ENCODE data around the gene CAMTA1.

Gene CAMTA1

DNA sequence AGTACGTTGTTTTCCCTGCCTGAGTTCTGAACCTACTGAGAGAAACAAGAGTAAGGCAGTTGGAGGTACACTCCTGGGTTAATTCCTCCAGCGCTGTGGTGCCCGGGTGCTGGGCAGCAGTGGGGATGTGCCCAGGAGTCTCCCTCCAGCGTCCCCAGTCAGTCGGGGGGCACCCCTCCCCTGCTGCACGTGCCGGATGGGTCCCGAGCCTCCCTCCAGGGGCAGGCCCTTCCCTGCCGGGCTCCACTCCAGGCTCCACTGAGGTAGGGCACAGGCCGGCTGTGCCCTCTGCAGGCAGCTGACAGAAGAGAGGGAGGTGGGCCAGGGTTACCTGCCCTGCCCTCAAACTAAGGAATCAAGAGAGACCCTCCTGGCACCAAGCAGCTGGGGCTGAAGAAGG is 747.8 kb downstream of the CAMTA1 start:
- Histone ChIP-seq H3K36me3 (replicated peaks; ENCODE audit: insufficient read depth, low read length) (no peaks in the 10 kb centered on the region), H3K9me3 (replicated peaks; ENCODE audit: insufficient read depth, low read length) (no peaks in the 10 kb centered on the region), H3K4me3 (ENCODE audit: low read length) (no peak overlapping the region), H3K4me2 (ENCODE audit: low read depth, low read length) (no peak overlapping the region), H2AFZ (ENCODE audit: low read length) (no peak overlapping the region), H3K27ac (ENCODE audit: low read length) (no peak overlapping the region), H3F3A (ENCODE audit: insufficient read depth, low read length) (no peaks in the 10 kb centered on the region), H3K4me1 (ENCODE audit: low read length) (no peaks in the 10 kb centered on the region), H4K20me1 (ENCODE audit: insufficient read depth, low read length) (no peaks in the 10 kb centered on the region), H3K27me3 (replicated peaks; ENCODE audit: insufficient read depth, low read length) (peaks cover 94% of the 10 kb centered on the region), H3K79me2 (ENCODE audit: low read length) (no peaks in the 10 kb centered on the region), H3K9me2 (replicated peaks; ENCODE audit: insufficient read depth, low read length) (no peaks in the 10 kb centered on the region), H3K9ac (ENCODE audit: low read length) (no peak overlapping the region)
- no peak for DNase-seq
- TF ChIP-seq EZH2 (optimal IDR thresholded peaks at IDR 0.05; ENCODE audit: low read depth, low read length) (no peak), EZH2phosphoT487 (IDR thresholded peaks at IDR 0.05; ENCODE audit: low read length) (no peak)
- TF ChIP-seq, protein P1, sequence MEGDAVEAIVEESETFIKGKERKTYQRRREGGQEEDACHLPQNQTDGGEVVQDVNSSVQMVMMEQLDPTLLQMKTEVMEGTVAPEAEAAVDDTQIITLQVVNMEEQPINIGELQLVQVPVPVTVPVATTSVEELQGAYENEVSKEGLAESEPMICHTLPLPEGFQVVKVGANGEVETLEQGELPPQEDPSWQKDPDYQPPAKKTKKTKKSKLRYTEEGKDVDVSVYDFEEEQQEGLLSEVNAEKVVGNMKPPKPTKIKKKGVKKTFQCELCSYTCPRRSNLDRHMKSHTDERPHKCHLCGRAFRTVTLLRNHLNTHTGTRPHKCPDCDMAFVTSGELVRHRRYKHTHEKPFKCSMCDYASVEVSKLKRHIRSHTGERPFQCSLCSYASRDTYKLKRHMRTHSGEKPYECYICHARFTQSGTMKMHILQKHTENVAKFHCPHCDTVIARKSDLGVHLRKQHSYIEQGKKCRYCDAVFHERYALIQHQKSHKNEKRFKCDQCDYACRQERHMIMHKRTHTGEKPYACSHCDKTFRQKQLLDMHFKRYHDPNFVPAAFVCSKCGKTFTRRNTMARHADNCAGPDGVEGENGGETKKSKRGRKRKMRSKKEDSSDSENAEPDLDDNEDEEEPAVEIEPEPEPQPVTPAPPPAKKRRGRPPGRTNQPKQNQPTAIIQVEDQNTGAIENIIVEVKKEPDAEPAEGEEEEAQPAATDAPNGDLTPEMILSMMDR (IDR thresholded peaks at IDR 0.05; ENCODE audit: low read length) = no peak

DNA sequence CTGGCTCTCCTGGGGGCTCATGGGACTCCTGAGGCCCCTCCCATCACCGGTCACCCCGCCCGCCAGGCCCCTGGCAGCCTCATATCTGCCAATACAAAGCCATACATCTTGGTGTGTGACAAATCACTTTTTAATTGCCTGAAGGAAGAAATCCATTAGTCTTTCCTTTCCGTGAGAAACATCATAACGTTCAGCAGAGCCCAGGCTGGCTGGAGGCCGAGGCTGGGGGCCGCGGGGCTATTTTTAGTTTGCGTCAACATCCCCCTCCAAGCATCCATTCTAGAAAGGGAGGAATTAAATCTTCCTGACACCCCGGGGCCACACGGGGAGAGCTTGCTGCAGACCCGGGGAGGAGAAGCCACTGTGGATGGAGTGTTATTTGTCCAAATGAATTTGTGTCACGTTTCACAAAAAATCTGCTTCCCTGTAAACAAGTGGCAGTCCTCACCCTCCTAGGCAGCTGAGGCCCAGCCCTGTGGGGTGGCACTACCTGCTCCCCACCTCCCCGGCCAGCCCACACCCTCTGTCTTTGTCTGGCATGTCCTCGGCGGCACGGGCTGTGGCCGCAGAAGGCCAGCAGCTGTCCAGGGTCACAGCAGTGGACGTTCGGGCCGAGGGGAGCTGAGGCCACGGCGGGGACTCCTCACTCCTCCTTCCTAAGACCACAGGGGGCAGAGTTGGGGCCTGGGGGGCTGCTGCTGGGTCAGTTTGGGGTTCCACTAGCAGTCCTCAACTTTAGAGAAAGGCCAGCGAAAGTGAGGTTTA is 749.0 kb downstream of the CAMTA1 start:
- no peak overlapping the region for H2AFZ ChIP-seq (ENCODE audit: low read length)
- no peaks in the 10 kb centered on the region for H4K20me1 ChIP-seq (ENCODE audit: insufficient read depth, low read length)
- no peak for DNase-seq
- no peak overlapping the region for H3K9ac ChIP-seq (ENCODE audit: low read length)
- H3K27me3 ChIP-seq (replicated peaks; ENCODE audit: insufficient read depth, low read length) = peaks cover 94% of the 10 kb centered on the region
- H3K36me3 ChIP-seq (replicated peaks; ENCODE audit: insufficient read depth, low read length) = no peaks in the 10 kb centered on the region
- H3K27ac ChIP-seq (ENCODE audit: low read length) = no peak overlapping the region
- TF ChIP-seq EZH2 (optimal IDR thresholded peaks at IDR 0.05; ENCODE audit: low read depth, low read length) = no peak
- TF ChIP-seq, protein P1 (IDR thresholded peaks at IDR 0.05; ENCODE audit: low read length) = no peak
- TF ChIP-seq EZH2phosphoT487 (IDR thresholded peaks at IDR 0.05; ENCODE audit: low read length) = no peak
- no peaks in the 10 kb centered on the region for H3K79me2 ChIP-seq (ENCODE audit: low read length)
- H3F3A ChIP-seq (ENCODE audit: insufficient read depth, low read length) = no peaks in the 10 kb centered on the region
- no peaks in the 10 kb centered on the region for H3K9me3 ChIP-seq (replicated peaks; ENCODE audit: insufficient read depth, low read length)
- no peak overlapping the region for H3K4me2 ChIP-seq (ENCODE audit: low read depth, low read length)
- no peaks in the 10 kb centered on the region for H3K9me2 ChIP-seq (replicated peaks; ENCODE audit: insufficient read depth, low read length)
- no peaks in the 10 kb centered on the region for H3K4me1 ChIP-seq (ENCODE audit: low read length)
- H3K4me3 ChIP-seq (ENCODE audit: low read length) = no peak overlapping the region

DNA sequence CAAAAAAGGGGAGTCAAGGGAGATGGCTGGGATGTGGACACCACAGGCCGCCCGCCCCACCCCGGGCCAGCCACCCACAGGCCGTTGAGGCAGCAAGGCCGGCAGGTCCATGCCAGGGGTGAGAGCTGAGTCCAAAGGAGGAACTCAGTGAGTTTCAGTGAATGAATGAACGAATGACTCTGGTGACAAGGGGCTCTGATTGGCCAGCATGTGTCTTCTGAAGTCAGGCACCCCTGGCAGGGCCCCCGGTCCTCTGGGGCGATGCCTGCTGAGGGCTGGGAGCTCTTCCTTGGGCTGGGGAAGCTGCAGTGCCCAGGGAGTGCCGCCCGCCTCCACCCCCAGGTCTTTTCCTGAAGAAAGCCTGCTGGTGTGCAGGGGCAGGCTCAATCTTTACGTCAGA is 749.8 kb downstream of the CAMTA1 start:
- Histone ChIP-seq H3K27me3 (replicated peaks; ENCODE audit: insufficient read depth, low read length) (peaks cover 94% of the 10 kb centered on the region), H3K9me2 (replicated peaks; ENCODE audit: insufficient read depth, low read length) (no peaks in the 10 kb centered on the region), H3K79me2 (ENCODE audit: low read length) (no peaks in the 10 kb centered on the region), H3K9ac (ENCODE audit: low read length) (no peak overlapping the region), H3K36me3 (replicated peaks; ENCODE audit: insufficient read depth, low read length) (no peaks in the 10 kb centered on the region), H3K9me3 (replicated peaks; ENCODE audit: insufficient read depth, low read length) (no peaks in the 10 kb centered on the region), H3K4me2 (ENCODE audit: low read depth, low read length) (no peak overlapping the region), H4K20me1 (ENCODE audit: insufficient read depth, low read length) (no peaks in the 10 kb centered on the region), H3F3A (ENCODE audit: insufficient read depth, low read length) (no peaks in the 10 kb centered on the region), H3K4me3 (ENCODE audit: low read length) (no peak overlapping the region), H3K27ac (ENCODE audit: low read length) (no peak overlapping the region), H2AFZ (ENCODE audit: low read length) (no peak overlapping the region), H3K4me1 (ENCODE audit: low read length) (no peaks in the 10 kb centered on the region)
- DNase-seq = no peak
- TF ChIP-seq EZH2 (optimal IDR thresholded peaks at IDR 0.05; ENCODE audit: low read depth, low read length) (no peak), EZH2phosphoT487 (IDR thresholded peaks at IDR 0.05; ENCODE audit: low read length) (no peak)
- TF ChIP-seq, protein P1 (IDR thresholded peaks at IDR 0.05; ENCODE audit: low read length) = no peak
